SK-N-SH treated with all-trans-retinoic acid at 6 μM for 48 hours (cell line): ENCODE results near the gene LRRC56.

ENCODE experiments used
- ATAC-seq: fragments of 200-7000 bp; cut with Tn5 transposase; 3 replicates; pipeline ENCODE4 v1.9.1; 2020; ENCODE audit warnings: mild to moderate bottlenecking, moderate library complexity
- ARNTL ChIP-seq: fragments of 450-650 bp; formaldehyde crosslinking; IDR thresholded peaks from 2 replicates; pipeline ENCODE4 v1.5.0; 2020; ENCODE audit warnings: low read depth, mild to moderate bottlenecking, moderate library complexity, borderline replicate concordance
- BACH2 ChIP-seq: fragments of 250-450 bp; sonication (Bioruptor Pico); IDR thresholded peaks from 2 replicates; pipeline ENCODE4 v1.9.0; 2021; ENCODE audit warnings: mild to moderate bottlenecking, borderline replicate concordance
- CSDC2 ChIP-seq: fragments of 250-450 bp; sonication (Bioruptor Pico); IDR thresholded peaks from 2 replicates; pipeline ENCODE4 v1.5.0; 2020; ENCODE audit warnings: mild to moderate bottlenecking, moderate library complexity
- ESRRG ChIP-seq: fragments of 250-450 bp; sonication (Bioruptor Pico); IDR thresholded peaks from 2 replicates; pipeline ENCODE4 v1.6.1; 2021; ENCODE audit warnings: mild to moderate bottlenecking
- GLIS3 ChIP-seq: fragments of 250-450 bp; sonication (Bioruptor Pico); IDR thresholded peaks from 2 replicates; pipeline ENCODE4 v1.5.0; 2020; ENCODE audit warnings: mild to moderate bottlenecking, moderate library complexity
- ISL1 ChIP-seq: fragments of 250-450 bp; sonication (Bioruptor Pico); IDR thresholded peaks from 2 replicates; pipeline ENCODE4 v2.1.2; 2022; ENCODE audit warnings: mild to moderate bottlenecking, moderate library complexity
- OSR1 ChIP-seq: fragments of 250-450 bp; sonication (Bioruptor Pico); IDR thresholded peaks from 2 replicates; pipeline ENCODE4 v1.8.0; 2022; ENCODE audit warnings: moderate library complexity, mild to moderate bottlenecking, inconsistent platforms
- PPARA ChIP-seq: fragments of 250-450 bp; sonication (Bioruptor Pico); IDR thresholded peaks from 2 replicates; pipeline ENCODE4 v1.5.0; 2020; ENCODE audit warnings: mild to moderate bottlenecking, borderline replicate concordance
- RARB ChIP-seq: fragments of 250-450 bp; sonication (Bioruptor Pico); IDR thresholded peaks from 2 replicates; pipeline ENCODE4 v1.8.0; 2021; ENCODE audit warnings: mild to moderate bottlenecking, moderate library complexity
- SNAI2 ChIP-seq: fragments of 250-450 bp; sonication (Bioruptor Pico); IDR thresholded peaks from 2 replicates; pipeline ENCODE4 v1.5.0; 2020; ENCODE audit warnings: mild to moderate bottlenecking, moderate library complexity
- TCF4 ChIP-seq: fragments of 250-450 bp; sonication (Bioruptor Pico); IDR thresholded peaks from 2 replicates; pipeline ENCODE4 v1.8.0; 2021; ENCODE audit warnings: mild to moderate bottlenecking, moderate library complexity, borderline replicate concordance
- TOX ChIP-seq: fragments of 250-450 bp; sonication (Bioruptor Pico); IDR thresholded peaks from 2 replicates; pipeline ENCODE4 v1.8.0; 2021; ENCODE audit warnings: mild to moderate bottlenecking, moderate library complexity, borderline replicate concordance
- ZC3H10 ChIP-seq: fragments of 250-450 bp; sonication (Bioruptor Pico); IDR thresholded peaks from 2 replicates; pipeline ENCODE4 v1.5.1; 2021; ENCODE audit warnings: mild to moderate bottlenecking, moderate library complexity
- ZFP3 ChIP-seq: fragments of 250-450 bp; sonication (Bioruptor Pico); IDR thresholded peaks from 2 replicates; pipeline ENCODE4 v1.5.0; 2020; ENCODE audit warnings: mild to moderate bottlenecking, moderate library complexity
- ZFP30 ChIP-seq: fragments of 450-650 bp; formaldehyde crosslinking; IDR thresholded peaks from 2 replicates; pipeline ENCODE4 v1.5.0; 2022; ENCODE audit warnings: mild to moderate bottlenecking, moderate library complexity
- ZNF565 ChIP-seq: fragments of 450-650 bp; formaldehyde crosslinking; conservative IDR thresholded peaks from 2 replicates; pipeline ENCODE4 v1.5.0; 2020; ENCODE audit warnings: low read depth, mild to moderate bottlenecking, moderate library complexity
- ZNF70 ChIP-seq: fragments of 450-650 bp; formaldehyde crosslinking; IDR thresholded peaks from 2 replicates; pipeline ENCODE4 v1.5.0; 2020; ENCODE audit warnings: mild to moderate bottlenecking, moderate library complexity
- ZNF8 ChIP-seq: fragments of 450-650 bp; formaldehyde crosslinking; IDR thresholded peaks from 2 replicates; pipeline ENCODE4 v1.5.0; 2020; ENCODE audit warnings: mild to moderate bottlenecking, moderate library complexity
- TF ChIP-seq, protein P1 (sequence below): fragments of 250-450 bp; sonication (Bioruptor Pico); IDR thresholded peaks from 2 replicates; pipeline ENCODE4 v1.8.0; 2020; ENCODE audit warnings: mild to moderate bottlenecking, moderate library complexity, borderline replicate concordance
- TF ChIP-seq, protein P2 (sequence below): fragments of 250-450 bp; sonication (Bioruptor Pico); IDR thresholded peaks from 2 replicates; pipeline ENCODE4 v1.8.0; 2021; ENCODE audit warnings: low read depth, mild to moderate bottlenecking, moderate library complexity, borderline replicate concordance
- TF ChIP-seq, protein P3 (sequence below): fragments of 250-450 bp; sonication (Bioruptor Pico); IDR thresholded peaks from 2 replicates; pipeline ENCODE4 v1.5.1; 2020; ENCODE audit warnings: low read depth, mild to moderate bottlenecking, moderate library complexity
- TF ChIP-seq, protein P4 (sequence below): fragments of 250-450 bp; sonication (Bioruptor Pico); IDR thresholded peaks from 2 replicates; pipeline ENCODE4 v1.5.1; 2021; ENCODE audit warnings: mild to moderate bottlenecking, moderate library complexity

LRRC56 gene

DNA sequence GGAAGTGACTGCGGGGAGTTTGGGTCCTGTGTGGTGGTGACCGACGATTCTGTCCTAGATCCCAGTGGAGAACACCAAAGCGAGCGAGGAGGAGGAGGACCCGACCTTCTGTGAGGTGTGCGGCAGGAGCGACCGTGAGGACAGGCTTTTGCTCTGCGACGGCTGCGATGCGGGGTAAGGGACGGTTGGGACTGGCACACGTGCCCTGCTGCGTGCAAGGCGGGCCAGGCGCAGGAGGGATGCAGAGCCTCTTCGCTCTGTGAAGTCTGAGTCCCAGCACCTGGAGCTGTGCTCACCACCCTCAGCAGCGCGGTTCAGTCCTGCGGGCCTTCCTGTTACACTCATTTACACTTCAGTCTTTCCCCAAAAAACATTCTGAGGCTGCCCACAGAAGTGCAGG, 55.2 kb downstream of the LRRC56 start:
- no peak for ATAC-seq
- TF ChIP-seq ZNF70 (CRISPR knock-in tag) = no peak

DNA sequence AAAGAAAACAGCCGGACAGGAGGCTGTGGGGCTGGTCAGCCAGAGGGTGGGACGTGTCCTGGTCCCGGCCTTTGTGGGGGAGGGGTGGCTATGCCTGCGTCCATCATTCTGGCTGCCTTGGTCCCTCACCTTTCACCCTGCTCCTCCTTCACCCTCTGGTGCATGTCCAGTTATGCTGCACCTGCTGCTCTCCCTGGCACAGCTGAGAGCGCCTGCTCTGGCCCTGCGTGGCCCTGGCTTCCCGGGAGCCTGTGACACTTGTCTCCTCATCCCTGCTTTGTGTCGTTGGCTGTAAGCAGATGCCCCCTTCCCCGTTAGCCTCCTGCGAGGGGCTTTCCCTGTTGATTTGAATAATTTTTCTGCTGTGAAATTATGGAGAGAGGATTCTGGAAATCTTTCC, 55.6 kb downstream of the LRRC56 start:
- no peak for ATAC-seq
- no peak for TF ChIP-seq OSR1 (CRISPR knock-in tag)
- TF ChIP-seq GLIS3 (CRISPR knock-in tag) = no peak
- TF ChIP-seq TOX (CRISPR knock-in tag) = no peak
- TF ChIP-seq, protein P1, sequence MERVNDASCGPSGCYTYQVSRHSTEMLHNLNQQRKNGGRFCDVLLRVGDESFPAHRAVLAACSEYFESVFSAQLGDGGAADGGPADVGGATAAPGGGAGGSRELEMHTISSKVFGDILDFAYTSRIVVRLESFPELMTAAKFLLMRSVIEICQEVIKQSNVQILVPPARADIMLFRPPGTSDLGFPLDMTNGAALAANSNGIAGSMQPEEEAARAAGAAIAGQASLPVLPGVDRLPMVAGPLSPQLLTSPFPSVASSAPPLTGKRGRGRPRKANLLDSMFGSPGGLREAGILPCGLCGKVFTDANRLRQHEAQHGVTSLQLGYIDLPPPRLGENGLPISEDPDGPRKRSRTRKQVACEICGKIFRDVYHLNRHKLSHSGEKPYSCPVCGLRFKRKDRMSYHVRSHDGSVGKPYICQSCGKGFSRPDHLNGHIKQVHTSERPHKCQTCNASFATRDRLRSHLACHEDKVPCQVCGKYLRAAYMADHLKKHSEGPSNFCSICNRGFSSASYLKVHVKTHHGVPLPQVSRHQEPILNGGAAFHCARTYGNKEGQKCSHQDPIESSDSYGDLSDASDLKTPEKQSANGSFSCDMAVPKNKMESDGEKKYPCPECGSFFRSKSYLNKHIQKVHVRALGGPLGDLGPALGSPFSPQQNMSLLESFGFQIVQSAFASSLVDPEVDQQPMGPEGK = no peak
- no peak for TF ChIP-seq ZC3H10
- TF ChIP-seq RARB (CRISPR knock-in tag) = no peak
- TF ChIP-seq CSDC2 = no peak
- no peak for TF ChIP-seq PPARA (CRISPR knock-in tag)
- TF ChIP-seq, protein P2, sequence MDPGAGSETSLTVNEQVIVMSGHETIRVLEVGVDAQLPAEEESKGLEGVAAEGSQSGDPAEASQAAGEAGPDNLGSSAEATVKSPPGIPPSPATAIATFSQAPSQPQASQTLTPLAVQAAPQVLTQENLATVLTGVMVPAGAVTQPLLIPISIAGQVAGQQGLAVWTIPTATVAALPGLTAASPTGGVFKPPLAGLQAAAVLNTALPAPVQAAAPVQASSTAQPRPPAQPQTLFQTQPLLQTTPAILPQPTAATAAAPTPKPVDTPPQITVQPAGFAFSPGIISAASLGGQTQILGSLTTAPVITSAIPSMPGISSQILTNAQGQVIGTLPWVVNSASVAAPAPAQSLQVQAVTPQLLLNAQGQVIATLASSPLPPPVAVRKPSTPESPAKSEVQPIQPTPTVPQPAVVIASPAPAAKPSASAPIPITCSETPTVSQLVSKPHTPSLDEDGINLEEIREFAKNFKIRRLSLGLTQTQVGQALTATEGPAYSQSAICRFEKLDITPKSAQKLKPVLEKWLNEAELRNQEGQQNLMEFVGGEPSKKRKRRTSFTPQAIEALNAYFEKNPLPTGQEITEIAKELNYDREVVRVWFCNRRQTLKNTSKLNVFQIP (CRISPR knock-in tag) = no peak
- no peak for TF ChIP-seq ESRRG (CRISPR knock-in tag)

DNA sequence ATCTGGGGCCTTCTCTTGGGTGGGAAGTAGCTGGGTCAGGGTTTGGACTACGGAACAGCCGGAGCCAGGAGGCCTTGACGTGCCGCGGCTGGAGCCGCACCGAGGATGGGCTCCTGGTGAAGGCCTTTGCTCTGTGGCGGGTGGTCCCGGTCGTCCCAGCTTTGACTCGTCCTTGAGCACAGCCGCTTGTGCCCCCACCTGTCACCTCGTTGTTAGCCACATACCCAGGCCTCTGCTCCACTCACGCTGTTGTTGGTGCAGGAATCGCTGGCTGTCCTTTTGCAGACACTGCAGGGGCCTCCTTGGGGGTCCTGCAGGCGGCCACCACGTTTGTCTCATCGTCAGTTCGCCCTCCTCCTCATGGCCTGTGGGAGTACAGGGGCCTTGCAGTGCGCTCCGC, 56.0 kb downstream of the LRRC56 start:
- TF ChIP-seq ZNF8 (CRISPR knock-in tag) (no peak), SNAI2 (CRISPR knock-in tag) (no peak), ZFP30 (no peak), ZNF70 (CRISPR knock-in tag) (no peak), ARNTL (CRISPR knock-in tag) (no peak), PPARA (CRISPR knock-in tag) (no peak), TCF4 (no peak), ISL1 (CRISPR knock-in tag) (no peak), BACH2 (no peak), ZC3H10 (no peak), OSR1 (CRISPR knock-in tag) (no peak), CSDC2 (no peak), ZNF565 (CRISPR knock-in tag) (no peak), ZFP3 (CRISPR knock-in tag) (no peak), GLIS3 (CRISPR knock-in tag) (no peak)
- TF ChIP-seq, protein P1 = no peak
- TF ChIP-seq, protein P2 (CRISPR knock-in tag) = no peak
- TF ChIP-seq, protein P3, sequence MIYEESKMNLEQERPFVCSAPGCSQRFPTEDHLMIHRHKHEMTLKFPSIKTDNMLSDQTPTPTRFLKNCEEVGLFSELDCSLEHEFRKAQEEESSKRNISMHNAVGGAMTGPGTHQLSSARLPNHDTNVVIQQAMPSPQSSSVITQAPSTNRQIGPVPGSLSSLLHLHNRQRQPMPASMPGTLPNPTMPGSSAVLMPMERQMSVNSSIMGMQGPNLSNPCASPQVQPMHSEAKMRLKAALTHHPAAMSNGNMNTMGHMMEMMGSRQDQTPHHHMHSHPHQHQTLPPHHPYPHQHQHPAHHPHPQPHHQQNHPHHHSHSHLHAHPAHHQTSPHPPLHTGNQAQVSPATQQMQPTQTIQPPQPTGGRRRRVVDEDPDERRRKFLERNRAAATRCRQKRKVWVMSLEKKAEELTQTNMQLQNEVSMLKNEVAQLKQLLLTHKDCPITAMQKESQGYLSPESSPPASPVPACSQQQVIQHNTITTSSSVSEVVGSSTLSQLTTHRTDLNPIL (CRISPR knock-in tag) = no peak
- TF ChIP-seq, protein P4, sequence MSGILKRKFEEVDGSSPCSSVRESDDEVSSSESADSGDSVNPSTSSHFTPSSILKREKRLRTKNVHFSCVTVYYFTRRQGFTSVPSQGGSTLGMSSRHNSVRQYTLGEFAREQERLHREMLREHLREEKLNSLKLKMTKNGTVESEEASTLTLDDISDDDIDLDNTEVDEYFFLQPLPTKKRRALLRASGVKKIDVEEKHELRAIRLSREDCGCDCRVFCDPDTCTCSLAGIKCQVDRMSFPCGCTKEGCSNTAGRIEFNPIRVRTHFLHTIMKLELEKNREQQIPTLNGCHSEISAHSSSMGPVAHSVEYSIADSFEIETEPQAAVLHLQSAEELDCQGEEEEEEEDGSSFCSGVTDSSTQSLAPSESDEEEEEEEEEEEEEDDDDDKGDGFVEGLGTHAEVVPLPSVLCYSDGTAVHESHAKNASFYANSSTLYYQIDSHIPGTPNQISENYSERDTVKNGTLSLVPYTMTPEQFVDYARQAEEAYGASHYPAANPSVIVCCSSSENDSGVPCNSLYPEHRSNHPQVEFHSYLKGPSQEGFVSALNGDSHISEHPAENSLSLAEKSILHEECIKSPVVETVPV (CRISPR knock-in tag) = no peak
- ATAC-seq = no peak
